Fibroblast of skin of left quadriceps (primary cell): ENCODE results near the gene KCNJ6.
"Not testable (repeated sequence)": the region's sequence is repeated elsewhere in the genome, so short reads cannot be mapped to it uniquely, and the experiment has no call there.

Experiments used
- DNase-seq, 2 experiments: peaks; one replicate each; pipeline ENCODE4 v3.0.0-alpha.2; 2013; ENCODE audit warnings: low read depth in 2 of 2

KCNJ6 gene

DNA sequence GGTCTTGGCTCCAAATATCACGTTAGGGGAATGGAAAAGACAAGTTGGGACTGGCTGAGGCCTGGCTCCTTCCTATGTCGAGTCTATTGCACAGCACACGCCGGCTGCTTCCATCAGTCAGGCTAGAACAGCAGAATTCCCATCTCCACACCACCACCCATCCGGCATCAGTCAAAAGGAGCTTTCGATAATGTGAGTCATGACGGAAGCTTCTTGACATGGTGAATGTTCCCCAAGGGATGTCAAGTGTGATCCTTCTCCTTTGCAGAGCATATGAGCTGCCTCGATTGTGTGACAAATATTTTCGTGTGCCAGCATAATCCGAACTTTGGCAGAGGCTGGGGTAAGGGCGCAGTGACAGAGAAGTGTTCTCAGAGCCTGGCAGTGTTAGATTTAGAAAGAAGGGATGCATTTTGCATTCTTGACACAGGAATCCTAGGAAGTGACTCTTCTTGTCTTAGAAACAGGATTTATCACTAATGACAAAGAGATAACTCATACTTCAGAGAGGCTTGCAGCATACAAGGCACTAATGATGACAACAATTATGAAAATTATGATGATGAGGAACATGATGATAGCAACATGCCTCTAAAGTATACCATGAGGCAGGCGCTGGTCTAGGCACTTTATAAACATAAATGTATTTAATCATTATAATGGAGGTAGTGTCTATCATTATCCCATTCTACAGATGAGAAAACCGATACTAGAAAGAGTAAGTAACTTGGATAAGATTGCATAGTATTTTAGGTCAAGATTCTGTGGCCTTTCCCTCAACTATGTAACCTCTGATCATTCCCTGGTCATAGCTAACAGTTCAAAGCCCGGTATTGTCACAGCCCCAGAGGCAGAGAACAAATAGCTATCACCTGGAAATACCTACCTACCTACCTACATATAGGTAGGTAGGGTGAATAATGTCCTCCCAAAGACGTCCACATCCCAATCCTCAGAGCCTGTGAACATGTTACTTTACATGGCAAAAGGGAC lies 135.0 kb downstream of the KCNJ6 start:
- DNase-seq = no peak

DNA sequence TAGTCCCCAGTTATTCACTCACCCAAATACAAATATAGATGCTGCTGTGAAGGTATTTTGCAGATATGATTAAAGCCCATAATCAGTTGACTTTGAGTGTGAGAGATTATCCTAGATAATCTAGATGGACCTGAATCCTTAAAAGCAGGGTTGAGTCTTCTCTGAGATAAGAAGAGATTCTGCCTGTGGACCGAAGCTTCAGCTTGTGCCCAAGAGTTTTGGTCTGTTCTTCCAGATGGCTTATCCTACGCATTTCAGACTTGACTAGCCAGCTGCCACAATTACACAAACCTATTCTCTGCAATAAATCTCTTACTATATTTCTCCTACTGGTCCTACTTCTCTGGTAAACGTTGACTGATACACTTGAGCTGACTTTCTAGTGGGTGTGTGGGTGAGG lies 145.1 kb downstream of the KCNJ6 start:
- no peak for DNase-seq

DNA sequence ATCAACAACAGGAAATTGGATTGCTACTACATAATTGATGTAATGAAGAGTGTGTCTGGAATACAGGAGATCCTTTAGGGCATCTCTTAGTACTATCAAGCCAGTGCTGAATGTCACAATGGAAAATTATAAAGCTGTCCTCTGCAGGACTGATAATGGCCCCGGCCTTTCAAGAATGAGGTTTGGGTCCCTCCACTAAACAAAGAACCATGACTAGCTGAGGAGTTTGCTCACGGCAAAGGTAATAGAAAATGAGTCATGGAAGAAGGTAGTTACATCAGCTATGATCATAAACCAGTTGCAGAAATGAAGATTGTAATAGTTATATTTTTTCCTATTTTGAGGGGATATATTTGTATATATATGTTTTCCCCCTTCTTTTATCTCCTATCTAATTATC lies 145.8 kb downstream of the KCNJ6 start:
- DNase-seq = no peak

DNA sequence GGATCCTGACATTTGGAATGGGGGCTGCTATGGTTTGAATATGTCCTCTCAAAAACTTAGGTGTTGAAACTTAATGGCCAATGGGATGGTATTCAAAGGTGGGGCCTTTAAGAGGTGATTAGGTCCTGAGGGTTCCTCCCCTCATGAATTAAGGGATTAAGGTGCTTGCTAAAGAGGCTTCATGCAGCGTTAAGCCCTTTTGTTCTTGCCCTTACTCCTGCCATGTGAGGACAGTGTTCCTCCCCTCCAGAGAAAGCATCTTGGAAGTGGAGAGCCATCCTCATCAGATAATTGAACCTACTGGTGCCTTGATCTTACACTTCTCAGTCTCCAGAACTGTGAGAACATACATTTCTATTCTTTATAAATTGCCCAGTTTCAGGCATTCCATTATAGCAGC lies 146.6 kb downstream of the KCNJ6 start:
- no peak for DNase-seq

DNA sequence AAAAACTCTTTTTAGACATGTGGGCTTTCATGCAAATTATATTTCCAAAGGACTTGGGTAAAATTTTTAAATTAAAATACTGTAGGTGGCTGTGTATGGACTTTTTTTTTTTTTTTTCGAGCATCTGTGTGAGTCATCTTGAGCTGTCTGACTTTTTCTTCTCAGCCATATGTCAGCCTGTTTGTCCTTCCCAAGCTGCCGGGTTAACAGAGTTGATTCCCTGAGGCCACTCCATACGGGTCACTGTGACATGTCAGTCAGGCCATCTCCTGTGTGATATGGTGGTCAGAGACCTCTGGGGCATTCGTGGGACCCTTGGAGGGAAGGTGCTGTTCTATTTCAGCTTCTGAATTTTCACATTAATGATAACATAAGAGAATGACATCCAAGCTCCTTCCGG lies 148.3 kb downstream of the KCNJ6 start:
- DNase-seq = no peak

DNA sequence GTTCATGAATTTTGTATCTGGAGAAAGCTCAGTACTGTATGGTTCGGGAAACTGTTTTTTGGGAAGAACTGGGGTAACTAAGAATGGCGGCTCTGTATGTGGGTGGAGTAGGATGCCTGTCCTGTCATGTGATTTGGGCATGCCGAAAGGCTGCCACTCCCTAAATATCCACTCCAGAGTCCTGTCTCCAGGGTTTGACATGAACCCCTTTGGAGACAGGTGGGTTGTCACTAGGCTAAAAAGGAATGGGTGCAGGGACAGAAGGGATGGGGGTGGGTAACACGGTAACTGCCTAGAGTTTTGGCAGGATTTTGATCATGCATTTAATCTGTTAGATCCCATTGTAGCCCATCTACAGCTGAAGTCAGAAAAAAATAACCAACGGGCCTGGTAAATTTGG lies 150.1 kb downstream of the KCNJ6 start:
- no peak for DNase-seq

DNA sequence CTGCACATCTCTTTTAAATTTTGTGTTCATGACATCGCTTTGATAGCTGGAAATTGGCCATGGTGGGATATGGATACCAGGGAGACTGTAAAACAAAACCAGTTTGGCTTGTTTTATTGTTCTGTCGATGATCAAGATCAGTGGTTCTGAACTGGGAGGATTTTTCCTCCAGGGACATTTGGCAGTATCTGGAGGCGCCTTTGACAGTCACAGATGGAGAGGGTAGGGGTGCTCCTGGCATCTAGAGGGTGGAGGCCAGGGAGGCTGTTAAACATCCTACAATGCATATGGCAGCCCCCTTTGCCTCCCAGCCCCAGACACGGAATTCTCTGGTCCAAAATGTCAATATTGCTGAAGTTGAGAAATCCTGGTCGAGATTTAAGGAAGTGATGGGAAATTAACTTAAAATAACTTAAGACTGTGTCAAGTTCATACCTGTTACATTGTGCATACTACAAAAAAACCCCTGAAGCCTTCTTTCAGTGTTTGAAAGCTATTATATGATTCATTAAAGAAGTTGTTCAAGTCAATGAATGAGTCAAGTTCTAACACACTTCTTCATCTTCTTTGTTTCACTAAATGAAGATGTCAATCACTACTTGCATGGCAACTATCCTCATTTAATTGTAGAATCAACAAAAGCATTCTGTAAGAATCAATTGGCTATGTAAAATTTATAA lies 150.9 kb downstream of the KCNJ6 start:
- DNase-seq = no peak

DNA sequence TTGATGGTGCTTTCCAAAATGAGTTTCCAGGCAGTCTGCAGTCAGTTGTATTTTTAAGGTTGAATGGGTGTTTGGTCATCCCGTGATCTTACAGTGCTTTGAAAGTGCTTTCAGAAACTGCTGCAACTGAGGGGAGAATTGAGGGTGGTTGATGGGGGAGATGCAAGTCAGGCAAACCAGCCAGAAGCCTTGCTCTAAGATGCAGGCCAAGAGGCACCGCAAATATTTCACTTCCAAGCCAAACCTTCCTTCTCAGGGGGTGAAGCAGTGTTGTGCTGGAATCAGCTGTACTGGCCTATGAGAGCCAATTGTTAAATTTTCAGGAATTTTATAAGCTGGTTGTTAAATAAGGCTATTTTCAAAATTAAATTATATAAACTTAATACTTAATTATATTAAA lies 151.6 kb downstream of the KCNJ6 start:
- DNase-seq = no peak

DNA sequence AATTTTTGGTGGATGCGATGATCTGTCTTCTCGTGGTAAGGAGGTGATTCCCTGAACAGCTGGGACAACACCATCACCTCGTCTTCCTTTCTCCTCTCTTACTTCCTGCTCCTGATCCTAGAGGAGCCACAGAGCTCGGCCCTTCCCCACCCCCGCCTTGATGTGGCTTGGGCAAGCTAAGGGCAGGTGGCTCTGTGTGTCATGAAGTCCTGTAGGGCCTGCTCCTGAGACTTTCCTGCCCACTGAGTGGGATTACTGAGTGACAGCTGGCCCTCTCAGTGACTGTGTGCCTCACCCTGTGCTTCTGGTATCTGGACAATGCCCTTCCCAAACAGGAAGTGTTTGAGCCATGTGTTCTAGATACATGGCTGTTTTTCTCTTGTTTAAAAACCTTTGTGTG lies 153.0 kb downstream of the KCNJ6 start:
- no peak for DNase-seq

DNA sequence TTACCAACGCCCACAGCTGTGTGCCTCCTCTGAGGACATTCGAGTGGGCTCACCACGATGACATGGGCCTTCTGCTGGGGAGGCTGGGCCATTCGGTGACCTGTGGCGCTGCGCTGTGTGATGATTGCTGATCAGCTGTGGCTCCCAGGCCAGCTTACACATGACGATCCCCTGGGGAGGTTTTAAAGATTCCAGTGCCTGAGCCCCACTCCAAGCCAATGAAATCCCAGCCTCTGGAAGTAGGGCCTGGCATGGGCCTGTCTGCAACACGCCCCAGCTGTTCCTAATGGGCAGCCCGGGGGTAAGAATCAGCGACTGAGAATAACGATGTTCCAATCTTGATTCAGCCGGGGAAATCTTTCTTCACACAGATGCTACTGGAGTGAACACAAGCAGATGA lies 153.7 kb downstream of the KCNJ6 start:
- DNase-seq = no peak

DNA sequence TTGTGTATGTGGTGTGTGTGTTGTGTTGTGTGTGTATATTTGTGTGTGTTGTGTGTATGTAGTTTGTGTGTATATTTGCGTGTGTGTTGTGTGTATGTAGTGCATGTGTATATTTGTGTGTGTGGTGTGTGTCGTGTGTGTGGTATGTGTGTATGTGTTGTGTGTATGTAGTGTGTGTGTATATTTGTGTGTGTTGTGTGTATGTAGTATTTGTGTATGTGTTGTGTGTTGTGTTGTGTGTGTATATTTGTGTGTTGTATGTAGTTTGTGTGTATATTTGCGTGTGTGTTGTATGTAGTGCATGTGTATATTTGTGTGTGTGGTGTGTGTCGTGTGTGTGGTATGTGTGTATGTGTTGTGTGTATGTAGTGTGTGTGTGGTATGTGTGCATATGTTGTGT lies 154.9 kb downstream of the KCNJ6 start:
- DNase-seq = not testable (repeated sequence)

DNA sequence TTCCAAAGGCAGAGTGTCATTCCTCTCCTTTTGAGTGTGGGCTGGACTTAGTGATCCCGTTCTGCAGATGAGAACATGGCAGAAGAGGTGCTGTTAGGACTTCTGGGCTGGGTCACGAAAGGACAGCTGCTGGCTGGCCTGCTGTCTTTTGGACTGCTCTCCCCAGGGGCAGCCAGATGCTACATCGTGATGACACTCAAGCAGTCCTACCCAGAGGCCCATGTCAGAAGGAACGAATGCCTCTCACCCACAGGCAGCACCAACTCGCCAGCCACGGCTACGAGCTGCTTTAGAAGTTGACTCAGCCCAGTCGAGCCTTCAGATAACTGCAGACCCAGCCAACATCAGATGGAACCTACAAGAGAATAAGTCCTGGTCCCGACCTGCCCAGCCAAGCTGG lies 156.5 kb downstream of the KCNJ6 start:
- DNase-seq = no peak

DNA sequence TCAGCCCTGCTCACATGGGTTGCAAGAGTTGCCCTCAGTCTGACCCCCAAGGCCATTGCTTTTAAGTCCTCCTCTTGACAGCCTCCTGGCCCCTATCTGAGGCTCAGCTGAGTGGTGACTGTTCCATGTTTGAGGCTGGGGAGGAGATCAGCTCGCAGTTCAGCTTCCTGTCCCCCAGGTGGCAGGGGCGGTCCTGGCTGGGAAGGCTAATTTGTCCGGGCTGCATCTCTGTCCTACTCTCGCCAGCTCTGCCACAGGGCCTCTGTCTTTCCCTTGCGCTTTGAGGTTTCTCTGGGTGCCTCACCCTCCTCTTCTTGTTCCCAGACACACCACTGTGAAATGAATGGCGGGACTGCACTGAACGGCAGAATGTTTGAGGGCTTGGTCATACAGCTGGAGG lies 157.3 kb downstream of the KCNJ6 start:
- no peak for DNase-seq

DNA sequence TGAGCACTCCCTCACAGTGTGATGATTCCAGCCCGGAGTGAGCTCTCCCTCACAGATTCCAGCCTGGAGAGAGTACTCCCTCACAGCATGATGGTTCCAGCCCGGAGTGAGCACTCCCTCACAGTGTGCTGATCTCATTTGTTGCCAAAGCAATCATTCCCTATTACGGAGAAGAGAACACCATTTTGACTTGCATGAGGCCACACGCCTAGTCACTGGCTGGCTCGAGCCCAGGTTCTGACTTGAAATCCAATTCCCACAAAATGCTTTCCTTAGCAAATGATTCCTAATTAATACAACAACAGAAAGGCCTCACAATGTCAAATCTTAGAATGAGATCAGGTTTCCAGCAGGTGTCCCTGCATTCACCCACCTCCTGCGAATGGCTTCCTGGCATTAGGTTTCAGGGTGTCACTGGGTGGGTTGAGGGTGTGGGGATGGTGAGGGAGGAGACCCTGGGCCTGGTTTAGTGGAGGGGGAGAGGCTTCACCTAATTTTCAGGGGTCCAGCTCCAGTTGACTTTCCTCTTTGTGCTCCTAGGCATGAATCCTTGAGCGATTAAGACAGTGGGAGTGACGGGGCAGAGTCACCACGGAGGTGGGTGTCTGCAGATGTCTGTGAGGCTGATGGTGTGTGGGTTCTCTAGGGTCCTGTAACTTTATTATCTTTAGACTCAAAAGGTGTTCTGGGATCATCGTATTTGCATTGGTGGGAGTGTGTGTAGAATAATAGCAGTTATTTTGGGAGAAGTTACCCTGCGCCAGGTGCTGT lies 158.5 kb downstream of the KCNJ6 start:
- DNase-seq = no peak

DNA sequence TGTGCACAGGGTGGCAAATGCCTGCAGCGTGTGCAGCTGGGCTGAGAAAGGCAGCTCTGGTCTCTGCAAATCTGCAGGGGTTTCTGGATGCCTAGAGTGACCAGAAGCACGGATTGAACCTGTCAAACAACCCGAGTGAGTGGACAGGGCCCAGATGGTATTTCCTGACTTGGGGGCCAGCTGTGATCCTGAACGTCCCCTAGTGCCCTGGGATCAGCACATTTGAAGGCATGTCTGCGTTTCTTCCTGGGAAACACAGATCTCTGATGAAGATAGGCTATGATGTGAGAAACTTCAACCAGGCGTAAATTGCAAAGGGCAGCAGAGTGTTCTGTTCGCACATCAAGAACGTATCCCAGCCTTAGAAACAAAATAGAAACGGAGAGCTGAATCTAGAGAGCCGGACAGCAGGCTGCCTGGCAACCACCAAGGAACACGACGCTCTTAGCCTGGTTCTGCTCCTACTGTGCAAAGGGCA lies 163.1 kb downstream of the KCNJ6 start:
- no peak for DNase-seq

DNA sequence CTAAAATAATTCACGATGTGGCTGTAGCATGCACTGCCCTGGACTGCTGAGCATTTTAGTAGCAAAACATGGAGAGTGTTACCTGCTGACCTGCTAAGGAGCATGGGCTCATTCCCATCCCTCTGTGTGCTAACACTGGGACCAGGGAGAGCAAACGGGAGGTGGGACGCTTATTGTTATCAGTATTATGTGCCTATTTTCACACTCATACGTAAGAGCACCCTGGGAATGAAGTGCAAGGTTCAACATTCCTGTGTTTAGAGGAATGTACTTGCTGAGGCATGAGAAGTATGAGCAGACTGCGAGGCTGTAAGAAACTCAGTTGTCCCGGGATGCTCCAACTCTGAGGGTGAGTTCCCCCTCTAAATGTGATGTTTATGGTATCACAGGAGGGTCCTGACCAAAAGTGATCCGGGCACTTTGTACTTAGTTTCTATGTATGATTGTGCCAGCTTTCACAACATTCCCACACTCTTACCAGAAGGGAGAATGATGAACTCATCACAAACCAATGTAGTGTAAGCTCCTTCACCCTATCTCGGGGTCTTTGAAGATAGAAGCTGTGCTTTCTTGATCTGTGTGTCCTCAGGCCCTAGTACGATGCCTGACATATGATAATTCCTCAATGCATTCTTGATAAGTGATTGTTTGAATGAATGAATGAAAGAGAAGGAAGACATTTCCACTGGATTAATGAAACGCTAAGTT lies 164.8 kb downstream of the KCNJ6 start:
- no peak for DNase-seq

DNA sequence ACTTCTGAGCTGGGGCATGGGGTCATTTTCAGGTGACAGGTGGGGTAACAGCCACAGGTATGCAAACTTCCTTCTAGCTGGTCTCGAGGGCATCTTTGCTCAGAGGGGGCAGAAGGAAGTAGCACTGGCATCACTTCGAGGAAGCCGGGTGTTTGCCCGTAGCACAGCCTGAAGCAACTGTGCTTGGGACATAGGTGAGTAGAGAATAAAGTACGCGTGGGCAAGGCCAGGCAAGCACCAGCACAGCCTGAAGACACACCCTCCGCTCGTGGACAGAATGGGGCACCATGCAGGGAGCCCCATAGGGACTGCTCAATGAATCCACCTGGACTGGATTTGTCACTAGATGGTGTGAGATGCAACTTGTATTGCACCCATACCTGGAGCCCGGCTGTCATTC lies 167.1 kb downstream of the KCNJ6 start:
- no peak for DNase-seq

DNA sequence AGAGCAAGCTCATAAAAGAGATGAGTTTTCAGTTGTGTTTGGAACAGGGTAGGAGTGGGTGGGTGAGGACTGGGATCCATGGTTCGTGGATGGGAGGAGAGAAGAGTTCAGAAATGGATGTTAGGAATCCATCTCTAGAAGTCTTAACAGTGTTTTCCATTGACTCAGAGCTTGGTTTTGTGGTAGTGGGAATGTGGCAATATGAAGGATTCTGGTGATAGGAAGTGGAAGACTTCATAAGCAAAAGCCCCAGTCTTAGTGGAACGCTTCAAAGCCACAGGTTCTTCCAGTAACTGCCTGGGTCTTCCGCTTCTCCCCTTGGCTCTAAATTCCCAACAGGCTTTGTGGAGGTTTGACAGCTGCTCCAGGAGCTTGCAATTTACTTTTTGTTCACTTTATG lies 167.9 kb downstream of the KCNJ6 start:
- no peak for DNase-seq

DNA sequence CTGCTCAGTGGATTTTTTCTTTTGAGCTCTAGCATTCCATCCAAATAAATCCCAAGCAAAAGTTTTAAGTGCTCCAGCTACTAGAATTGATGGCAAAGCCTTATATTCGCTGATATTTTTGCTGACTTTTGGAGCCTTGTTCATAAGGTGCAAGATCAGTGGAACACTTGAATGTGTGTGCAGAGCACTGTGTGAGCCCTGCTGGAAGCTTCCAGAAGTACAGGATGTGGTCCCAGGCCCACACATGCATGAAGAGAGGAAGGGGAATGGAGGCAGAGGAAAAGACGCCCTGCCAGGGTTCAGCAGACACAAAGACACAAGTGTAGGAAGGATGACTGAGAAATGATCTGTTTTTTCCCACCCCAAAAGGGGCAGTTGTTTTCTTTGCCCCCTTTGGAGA lies 169.4 kb downstream of the KCNJ6 start:
- DNase-seq = no peak

DNA sequence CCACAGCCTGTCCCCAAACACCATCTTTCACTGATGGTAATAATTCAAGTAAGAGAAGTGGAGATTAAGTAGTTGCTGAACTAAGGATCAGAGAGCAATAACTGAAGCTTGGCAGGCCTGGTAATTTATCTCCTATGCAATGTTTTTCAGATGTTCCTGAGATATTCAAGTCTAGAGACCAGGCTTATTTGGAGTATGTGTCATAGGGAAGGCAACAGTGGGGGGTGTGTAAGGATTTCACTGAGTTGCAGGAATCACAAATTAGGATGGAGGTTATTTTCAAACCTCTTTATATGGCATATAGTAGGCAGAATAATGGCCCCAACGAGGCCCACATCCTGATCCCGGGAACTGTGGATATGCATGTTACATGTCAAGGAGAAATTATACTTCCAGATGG lies 171.7 kb downstream of the KCNJ6 start:
- no peak for DNase-seq

DNA sequence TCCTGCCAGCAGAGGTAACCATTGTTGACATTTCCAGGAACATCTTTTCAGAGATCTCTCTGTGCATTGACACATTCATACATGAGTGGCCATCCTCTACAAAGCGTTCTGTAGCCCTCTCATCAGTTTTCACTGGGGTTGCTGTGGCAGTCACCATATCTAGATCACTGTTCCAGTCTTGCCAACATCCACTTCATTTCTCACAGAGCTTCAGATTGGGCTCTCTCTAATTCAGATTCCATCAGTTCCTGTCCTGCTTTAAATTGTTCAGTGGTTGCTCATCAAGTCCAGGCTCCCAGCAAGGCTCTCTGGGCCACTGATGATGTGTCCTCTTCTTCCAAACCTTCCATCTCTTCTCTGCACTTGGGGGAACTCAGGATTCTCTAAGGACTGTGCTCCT lies 173.7 kb downstream of the KCNJ6 start:
- no peak for DNase-seq

DNA sequence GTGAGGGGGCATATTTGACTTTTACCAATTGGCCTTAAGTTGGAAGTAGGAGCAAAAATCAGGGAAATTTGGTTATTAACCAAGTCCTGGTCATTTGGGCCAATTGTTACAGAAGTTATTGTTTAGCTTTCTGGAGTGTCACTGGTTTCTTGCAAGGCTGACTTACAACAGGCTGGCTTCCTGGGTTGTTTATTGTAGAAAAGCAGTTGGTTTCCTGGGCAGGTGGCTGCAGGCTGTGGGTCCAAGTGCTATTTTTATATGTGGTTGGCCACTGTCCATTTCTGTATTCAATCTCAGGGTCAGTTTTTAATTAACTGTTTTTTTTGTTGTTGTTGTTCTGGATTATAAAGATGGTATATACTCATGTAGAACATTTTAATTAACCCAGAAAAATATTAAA lies 174.1 kb downstream of the KCNJ6 start:
- no peak for DNase-seq
